ENCODE measurements around the gene PRKCD. TPM values are rescaled to one million over a fixed set of nuclear protein-coding genes. Genes with fewer than 3 reads are reported as not detected.

The PRKCD gene
- total RNA-seq, 1 experiment from 2014 or later = 1.4 TPM

DNA sequence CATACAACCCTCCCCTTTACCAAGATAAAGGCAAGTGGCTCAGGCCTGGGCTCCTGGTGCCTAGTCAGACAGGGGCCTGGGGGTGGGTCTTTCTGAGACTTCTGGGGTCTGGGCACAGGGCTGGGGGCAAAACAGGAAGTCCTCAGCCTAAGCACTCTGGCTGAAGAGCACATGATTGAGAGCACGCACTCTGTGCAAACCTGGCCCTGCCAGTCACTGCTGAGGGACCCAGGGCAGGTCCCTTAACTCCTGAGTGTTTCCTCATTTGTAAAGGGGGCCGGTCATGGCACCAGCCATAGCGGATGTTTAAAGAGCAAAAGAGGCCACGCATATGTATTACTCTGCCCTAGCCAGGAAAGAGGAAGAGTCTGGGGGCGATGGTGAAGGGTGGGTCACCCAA is 78.8 kb downstream of the PRKCD start:
- no peaks in the 10 kb centered on the region for H3K27me3 ChIP-seq (replicated peaks; ENCODE audit: insufficient read depth, low read depth, low read length, poor library complexity)
- DNase-seq (ENCODE audit: low spot score) = no peak
- CTCF ChIA-PET = no interaction called here
- no peak for TF ChIP-seq EZH2 (IDR thresholded peaks at IDR 0.05; ENCODE audit: borderline replicate concordance, low read depth, low read length, poor library complexity, severe bottlenecking)
- TF ChIP-seq, protein P1, sequence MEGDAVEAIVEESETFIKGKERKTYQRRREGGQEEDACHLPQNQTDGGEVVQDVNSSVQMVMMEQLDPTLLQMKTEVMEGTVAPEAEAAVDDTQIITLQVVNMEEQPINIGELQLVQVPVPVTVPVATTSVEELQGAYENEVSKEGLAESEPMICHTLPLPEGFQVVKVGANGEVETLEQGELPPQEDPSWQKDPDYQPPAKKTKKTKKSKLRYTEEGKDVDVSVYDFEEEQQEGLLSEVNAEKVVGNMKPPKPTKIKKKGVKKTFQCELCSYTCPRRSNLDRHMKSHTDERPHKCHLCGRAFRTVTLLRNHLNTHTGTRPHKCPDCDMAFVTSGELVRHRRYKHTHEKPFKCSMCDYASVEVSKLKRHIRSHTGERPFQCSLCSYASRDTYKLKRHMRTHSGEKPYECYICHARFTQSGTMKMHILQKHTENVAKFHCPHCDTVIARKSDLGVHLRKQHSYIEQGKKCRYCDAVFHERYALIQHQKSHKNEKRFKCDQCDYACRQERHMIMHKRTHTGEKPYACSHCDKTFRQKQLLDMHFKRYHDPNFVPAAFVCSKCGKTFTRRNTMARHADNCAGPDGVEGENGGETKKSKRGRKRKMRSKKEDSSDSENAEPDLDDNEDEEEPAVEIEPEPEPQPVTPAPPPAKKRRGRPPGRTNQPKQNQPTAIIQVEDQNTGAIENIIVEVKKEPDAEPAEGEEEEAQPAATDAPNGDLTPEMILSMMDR (conservative IDR thresholded peaks at IDR 0.05; ENCODE audit: low read depth, low read length) = no peak
- BruUV-seq (replicated peaks) = no TSS peak
- no peak overlapping the region for H3K4me3 ChIP-seq (ENCODE audit: low read depth, low read length, poor library complexity, severe bottlenecking)
- no peak overlapping the region for H3K27ac ChIP-seq (ENCODE audit: low read depth, low read length, poor library complexity, severe bottlenecking)
- POLR2A ChIA-PET (ENCODE audit: low non-redundant PET) = no interaction called here
- H3K4me1 ChIP-seq (ENCODE audit: insufficient read depth, low read length, poor library complexity, severe bottlenecking) = peaks cover 29% of the 10 kb centered on the region
- H3K9me3 ChIP-seq (ENCODE audit: low read depth, low read length, poor library complexity, severe bottlenecking) = no peaks in the 10 kb centered on the region
- H3K36me3 ChIP-seq (ENCODE audit: insufficient read depth, low read length, poor library complexity, severe bottlenecking) = peaks cover 14% of the 10 kb centered on the region
- intact Hi-C loops (cut with micrococcal nuclease; ENCODE audit: unreplicated experiment) = no loop called here

DNA sequence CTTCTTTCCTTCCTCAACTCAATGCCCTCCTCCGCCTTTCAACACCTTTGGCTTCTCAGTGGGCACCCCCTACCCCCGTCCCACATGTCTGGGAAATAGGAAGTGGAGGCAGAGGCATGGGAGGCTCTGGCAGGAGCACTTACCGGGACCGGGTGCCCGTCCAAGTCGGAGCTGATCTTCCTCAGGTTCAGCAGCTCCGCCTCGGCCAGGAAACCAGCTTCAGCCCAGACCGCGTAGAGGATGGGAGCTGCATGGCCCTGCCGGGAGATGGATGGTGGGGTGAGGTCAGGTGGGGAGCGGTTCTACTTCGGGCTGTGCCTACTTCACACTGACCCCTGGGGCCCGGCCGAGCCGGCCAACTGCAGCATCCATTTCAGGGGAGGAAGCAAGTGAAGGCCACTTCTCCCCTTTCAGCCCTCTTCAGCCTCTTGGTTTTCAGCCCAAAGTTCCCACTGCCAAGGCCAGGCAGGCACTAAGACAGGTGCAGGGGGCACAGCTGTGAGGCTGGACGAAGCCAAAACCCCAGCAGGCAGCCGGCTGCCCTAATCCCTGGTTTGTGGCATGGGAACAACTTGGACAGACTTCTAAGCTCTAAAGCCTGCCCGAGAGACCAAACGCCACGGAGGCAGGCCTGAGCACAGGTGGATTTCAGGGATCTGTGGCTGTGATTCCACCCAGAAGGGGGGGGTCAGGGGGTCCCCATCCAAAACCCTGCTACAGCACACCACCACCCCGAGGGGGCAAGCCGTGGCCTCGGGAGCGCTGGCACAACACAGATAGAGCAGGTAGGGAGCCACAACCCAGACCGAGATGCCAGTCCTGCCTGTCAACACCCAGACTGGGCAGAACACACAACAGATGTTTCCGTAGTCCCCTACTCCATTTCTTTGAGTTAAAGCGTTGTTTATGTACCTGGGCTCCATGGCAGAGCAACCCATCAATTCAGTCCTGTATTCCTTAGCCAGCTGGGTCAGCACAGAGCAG is 80.3 kb downstream of the PRKCD start:
- CTCF ChIA-PET = no interaction called here
- Histone ChIP-seq H3K4me1 (ENCODE audit: insufficient read depth, low read length, poor library complexity, severe bottlenecking) (peaks cover 24% of the 10 kb centered on the region), H3K27me3 (replicated peaks; ENCODE audit: insufficient read depth, low read depth, low read length, poor library complexity) (no peaks in the 10 kb centered on the region), H3K9me3 (ENCODE audit: low read depth, low read length, poor library complexity, severe bottlenecking) (no peaks in the 10 kb centered on the region), H3K27ac (ENCODE audit: low read depth, low read length, poor library complexity, severe bottlenecking) (no peak overlapping the region), H3K4me3 (ENCODE audit: low read depth, low read length, poor library complexity, severe bottlenecking) (no peak overlapping the region), H3K36me3 (ENCODE audit: insufficient read depth, low read length, poor library complexity, severe bottlenecking) (peaks cover 12% of the 10 kb centered on the region)
- POLR2A ChIA-PET (ENCODE audit: low non-redundant PET) = no interaction called here
- BruUV-seq (replicated peaks) = no TSS peak
- intact Hi-C loops (cut with micrococcal nuclease; ENCODE audit: unreplicated experiment) = no loop called here
- no peak for DNase-seq (ENCODE audit: low spot score)
- TF ChIP-seq, protein P1 (conservative IDR thresholded peaks at IDR 0.05; ENCODE audit: low read depth, low read length) = no peak
- TF ChIP-seq EZH2 (IDR thresholded peaks at IDR 0.05; ENCODE audit: borderline replicate concordance, low read depth, low read length, poor library complexity, severe bottlenecking) = no peak

GRCh38 chr3:53242155-53242554 is 81.1 kb downstream of the PRKCD start:
- intact Hi-C loops (cut with micrococcal nuclease; ENCODE audit: unreplicated experiment) = no loop called here
- no peaks in the 10 kb centered on the region for H3K27me3 ChIP-seq (replicated peaks; ENCODE audit: insufficient read depth, low read depth, low read length, poor library complexity)
- peaks cover 7% of the 10 kb centered on the region for H3K36me3 ChIP-seq (ENCODE audit: insufficient read depth, low read length, poor library complexity, severe bottlenecking)
- no peak for TF ChIP-seq EZH2 (IDR thresholded peaks at IDR 0.05; ENCODE audit: borderline replicate concordance, low read depth, low read length, poor library complexity, severe bottlenecking)
- TF ChIP-seq, protein P1 (conservative IDR thresholded peaks at IDR 0.05; ENCODE audit: low read depth, low read length) = no peak
- ChIA-PET POLR2A (ENCODE audit: low non-redundant PET) (no interaction called here), CTCF (no interaction called here)
- H3K9me3 ChIP-seq (ENCODE audit: low read depth, low read length, poor library complexity, severe bottlenecking) = no peaks in the 10 kb centered on the region
- peaks cover 20% of the 10 kb centered on the region for H3K4me1 ChIP-seq (ENCODE audit: insufficient read depth, low read length, poor library complexity, severe bottlenecking)
- no TSS peak for BruUV-seq (replicated peaks)
- no peak overlapping the region for H3K27ac ChIP-seq (ENCODE audit: low read depth, low read length, poor library complexity, severe bottlenecking)
- DNase-seq (ENCODE audit: low spot score) = no peak
- no peak overlapping the region for H3K4me3 ChIP-seq (ENCODE audit: low read depth, low read length, poor library complexity, severe bottlenecking)

Other genes with a start within 250 kb of the PRKCD start
- gene SFMBT1, start 115.1 kb upstream of the PRKCD start, total RNA-seq (2021) = 1.4 and 2.1 TPM in 2 replicates
- gene RFT1, start 30.8 kb upstream of the PRKCD start, total RNA-seq (2021) = 15.8 and 16.7 TPM in 2 replicates
- gene TKT, start 94.8 kb downstream of the PRKCD start, total RNA-seq (2021) = 186 and 196 TPM in 2 replicates
- gene DCP1A, start 186.3 kb downstream of the PRKCD start, total RNA-seq (2021) = 13.1 and 16.2 TPM in 2 replicates

All from A673 (cell line).